ENCODE data around the gene MAGI1.

The MAGI1 gene

DNA sequence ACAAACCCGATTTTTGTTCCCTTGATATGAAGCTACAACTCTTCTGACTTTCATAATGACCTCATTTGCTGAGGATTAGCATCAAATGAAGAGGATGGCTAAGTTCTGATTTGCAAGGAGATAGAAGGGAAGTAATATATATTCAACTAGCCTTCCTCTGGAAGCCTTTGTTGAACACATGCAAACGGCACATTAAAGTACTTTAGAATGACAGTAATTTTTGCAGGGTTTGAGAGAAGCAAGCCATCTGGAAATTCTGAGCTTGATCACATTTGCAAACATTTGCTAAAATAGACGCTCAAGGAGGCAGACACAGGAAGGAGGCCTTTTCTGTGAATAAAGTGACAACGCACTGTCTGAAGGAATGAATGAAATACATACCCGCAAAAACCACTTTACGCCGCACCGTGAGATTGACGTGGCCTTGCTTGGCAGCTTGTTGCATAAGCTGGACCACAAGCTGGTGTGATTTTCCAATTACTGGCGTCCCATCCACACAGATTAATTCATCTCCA lies 657.2 kb downstream of the MAGI1 start:
- Mint-ChIP-seq H3K9me3 (peaks cover 12% of the 10 kb centered on the region), H3K4me1 (no peaks in the 10 kb centered on the region), H3K4me3 (no peak overlapping the region), H3K27ac (no peak overlapping the region), H3K36me3 (ENCODE audit: low read depth) (no peaks in the 10 kb centered on the region), H3K27me3 (no peaks in the 10 kb centered on the region)
- ATAC-seq (no peak), DNase-seq (no peak)

DNA sequence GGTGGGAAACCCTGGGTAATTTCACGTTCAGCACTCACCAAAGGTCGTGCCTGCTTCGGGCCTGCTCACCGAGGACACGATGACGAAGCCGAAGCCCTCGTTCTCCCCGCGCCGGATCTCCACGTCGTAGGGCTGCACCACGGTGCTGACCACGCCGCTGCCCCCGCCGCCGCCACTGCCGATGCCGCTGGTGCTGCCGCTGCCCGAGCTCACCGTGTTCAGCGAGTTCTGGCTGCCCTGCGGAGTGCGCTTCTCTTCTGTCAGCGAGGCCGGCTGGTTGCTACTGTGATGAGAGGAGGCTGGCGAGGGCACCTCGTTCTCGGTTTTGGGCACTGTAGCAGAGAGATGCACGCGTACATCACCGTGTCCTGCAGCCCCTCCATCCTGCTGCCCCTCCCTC lies 659.5 kb downstream of the MAGI1 start:
- ATAC-seq (no peak), DNase-seq (no peak)
- Mint-ChIP-seq H3K4me3 (no peak overlapping the region), H3K27me3 (no peaks in the 10 kb centered on the region), H3K27ac (no peak overlapping the region), H3K9me3 (peaks cover 12% of the 10 kb centered on the region), H3K36me3 (ENCODE audit: low read depth) (no peaks in the 10 kb centered on the region), H3K4me1 (no peaks in the 10 kb centered on the region)

- ATAC-seq, result no peak
- Mint-ChIP-seq H3K36me3 (ENCODE audit: low read depth) (no peaks in the 10 kb centered on the region), H3K9me3 (peaks cover 15% of the 10 kb centered on the region), H3K27me3 (no peaks in the 10 kb centered on the region), H3K4me3 (no peak overlapping the region), H3K27ac (no peak overlapping the region), H3K4me1 (no peaks in the 10 kb centered on the region)
- DNase-seq, result no peak
Measured at GRCh38 chr3:65377637-65378036, 661.1 kb downstream of the MAGI1 start.

DNA sequence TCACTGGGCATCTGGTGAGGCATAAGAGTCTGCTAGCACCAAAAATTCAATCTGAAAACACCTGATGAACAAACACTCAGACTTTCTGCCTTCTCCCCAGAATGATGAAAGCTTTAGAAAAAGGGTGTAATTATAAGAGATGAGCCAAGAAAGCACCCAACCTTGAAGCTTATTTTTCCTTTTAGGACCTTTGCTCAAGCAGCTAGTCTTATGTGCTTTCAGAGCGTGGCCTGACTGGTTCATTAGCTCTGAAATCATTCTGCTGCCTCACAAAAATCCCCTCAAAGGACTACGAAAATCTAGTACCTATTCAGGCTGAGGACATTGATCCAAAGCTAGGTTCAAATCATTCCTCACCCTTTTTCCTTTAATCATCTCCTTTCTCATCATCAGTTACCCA lies 662.3 kb downstream of the MAGI1 start:
- ATAC-seq (no peak), DNase-seq (no peak)
- H3K27ac Mint-ChIP-seq, result no peak overlapping the region
- no peaks in the 10 kb centered on the region for H3K36me3 Mint-ChIP-seq (ENCODE audit: low read depth)
- no peaks in the 10 kb centered on the region for H3K27me3 Mint-ChIP-seq
- peaks cover 22% of the 10 kb centered on the region for H3K9me3 Mint-ChIP-seq
- no peak overlapping the region for H3K4me3 Mint-ChIP-seq
- no peaks in the 10 kb centered on the region for H3K4me1 Mint-ChIP-seq

- Mint-ChIP-seq H3K27me3 (no peaks in the 10 kb centered on the region), H3K4me1 (no peaks in the 10 kb centered on the region), H3K27ac (no peak overlapping the region), H3K4me3 (no peak overlapping the region), H3K9me3 (peaks cover 12% of the 10 kb centered on the region), H3K36me3 (ENCODE audit: low read depth) (no peaks in the 10 kb centered on the region)
- no peak for DNase-seq
- ATAC-seq, result no peak
Measured at GRCh38 chr3:65371053-65371452, 667.7 kb downstream of the MAGI1 start.

- Mint-ChIP-seq H3K4me1 (no peaks in the 10 kb centered on the region), H3K9me3 (peaks cover 18% of the 10 kb centered on the region)
- ATAC-seq, result no peak
Measured at GRCh38 chr3:65368866-65369265, 669.9 kb downstream of the MAGI1 start.

DNA sequence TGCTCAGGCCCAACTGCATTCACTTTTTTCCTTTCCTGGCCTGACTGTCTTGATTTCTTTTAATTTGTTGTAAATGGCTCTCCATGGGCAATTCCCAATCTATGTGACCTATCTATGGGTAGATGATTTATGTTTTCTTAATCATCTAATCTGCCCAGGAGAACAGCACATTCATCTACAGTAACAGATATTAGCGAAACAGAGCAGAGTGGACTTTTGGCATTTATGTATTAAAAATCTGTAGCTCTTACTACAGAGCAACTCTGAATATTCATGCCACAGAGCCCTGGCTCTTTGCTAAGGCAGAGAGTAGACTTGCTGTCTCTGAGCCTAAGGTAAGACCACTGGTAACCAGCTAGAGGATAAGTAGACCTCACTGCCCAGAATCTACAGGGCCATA lies 676.0 kb downstream of the MAGI1 start:
- DNase-seq, result no peak
- Mint-ChIP-seq H3K27ac (no peak overlapping the region), H3K9me3 (peaks cover 11% of the 10 kb centered on the region), H3K4me3 (no peak overlapping the region), H3K4me1 (no peaks in the 10 kb centered on the region), H3K36me3 (ENCODE audit: low read depth) (no peaks in the 10 kb centered on the region), H3K27me3 (peaks cover 2% of the 10 kb centered on the region)
- ATAC-seq, result no peak

More at GRCh38 chr3:65368866-65369265, 669.9 kb downstream of the MAGI1 start:
- H3K4me3 Mint-ChIP-seq, result no peak overlapping the region
- no peak for DNase-seq
- H3K36me3 Mint-ChIP-seq (ENCODE audit: low read depth), result no peaks in the 10 kb centered on the region
- no peak overlapping the region for H3K27ac Mint-ChIP-seq
- H3K27me3 Mint-ChIP-seq, result no peaks in the 10 kb centered on the region

GRCh38 chr3:65361448-65361847 lies 677.3 kb downstream of the MAGI1 start:
- ATAC-seq, result no peak

GRCh38 chr3:65356331-65357248 lies 682.1 kb downstream of the MAGI1 start:
- Mint-ChIP-seq H3K27me3 (peaks cover 24% of the 10 kb centered on the region), H3K4me1 (no peaks in the 10 kb centered on the region), H3K9me3 (peaks cover 5% of the 10 kb centered on the region), H3K4me3 (no peak overlapping the region), H3K27ac (no peak overlapping the region), H3K36me3 (ENCODE audit: low read depth) (no peaks in the 10 kb centered on the region)
- ATAC-seq (no peak), DNase-seq (no peak)

More at GRCh38 chr3:65361448-65361847, 677.3 kb downstream of the MAGI1 start:
- Mint-ChIP-seq H3K4me1 (no peaks in the 10 kb centered on the region), H3K9me3 (peaks cover 11% of the 10 kb centered on the region), H3K27ac (no peak overlapping the region), H3K4me3 (no peak overlapping the region), H3K27me3 (peaks cover 12% of the 10 kb centered on the region), H3K36me3 (ENCODE audit: low read depth) (no peaks in the 10 kb centered on the region)
- no peak for DNase-seq

DNA sequence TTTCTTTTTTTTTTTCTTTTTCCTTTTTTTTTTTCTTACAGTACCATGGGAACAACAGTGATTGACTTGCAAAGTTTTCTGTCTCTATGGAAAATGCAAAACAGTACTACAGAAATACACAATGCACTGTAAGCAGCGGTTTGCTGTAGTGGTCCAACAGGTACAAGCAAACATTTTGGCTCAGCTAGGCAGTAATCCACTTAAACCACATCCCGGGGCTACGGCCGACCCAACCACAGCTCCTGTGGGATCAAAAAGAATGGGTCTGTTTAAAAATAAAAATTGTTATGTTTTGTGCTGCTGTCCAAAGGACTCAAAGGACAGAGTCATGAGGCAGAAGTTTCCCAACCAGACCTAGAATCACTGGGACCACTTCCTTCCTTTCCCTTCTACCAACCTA lies 683.8 kb downstream of the MAGI1 start:
- H3K36me3 Mint-ChIP-seq (ENCODE audit: low read depth), result no peaks in the 10 kb centered on the region

DNA sequence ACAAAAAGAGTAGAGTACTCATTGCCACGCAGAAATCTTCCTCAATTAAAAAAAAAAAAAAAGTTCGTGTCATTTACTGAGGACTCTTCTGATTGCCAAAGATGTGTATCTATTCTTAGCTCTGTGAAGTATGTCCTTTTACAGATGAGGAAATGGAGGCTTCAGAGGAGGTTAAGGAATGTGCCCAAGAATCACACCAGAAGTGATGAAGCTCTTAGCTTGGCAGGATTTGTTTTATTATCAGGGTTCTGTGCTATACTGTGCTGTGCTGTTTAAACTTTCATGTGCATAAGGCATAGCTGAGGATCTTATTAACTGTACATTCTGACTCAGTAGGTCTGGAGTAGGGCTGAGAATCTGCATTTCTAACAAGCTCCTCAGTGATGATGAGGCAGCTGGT lies 685.8 kb downstream of the MAGI1 start:
- Mint-ChIP-seq H3K4me3 (no peak overlapping the region), H3K36me3 (ENCODE audit: low read depth) (no peaks in the 10 kb centered on the region), H3K27me3 (peaks cover 28% of the 10 kb centered on the region), H3K27ac (no peak overlapping the region), H3K9me3 (peaks cover 5% of the 10 kb centered on the region), H3K4me1 (no peaks in the 10 kb centered on the region)
- ATAC-seq (no peak), DNase-seq (no peak)

More for the DNA sequence above, 683.8 kb downstream of the MAGI1 start:
- Mint-ChIP-seq H3K9me3 (peaks cover 5% of the 10 kb centered on the region), H3K4me3 (no peak overlapping the region), H3K27me3 (peaks cover 24% of the 10 kb centered on the region), H3K4me1 (no peaks in the 10 kb centered on the region), H3K27ac (no peak overlapping the region)
- ATAC-seq (no peak), DNase-seq (no peak)

DNA sequence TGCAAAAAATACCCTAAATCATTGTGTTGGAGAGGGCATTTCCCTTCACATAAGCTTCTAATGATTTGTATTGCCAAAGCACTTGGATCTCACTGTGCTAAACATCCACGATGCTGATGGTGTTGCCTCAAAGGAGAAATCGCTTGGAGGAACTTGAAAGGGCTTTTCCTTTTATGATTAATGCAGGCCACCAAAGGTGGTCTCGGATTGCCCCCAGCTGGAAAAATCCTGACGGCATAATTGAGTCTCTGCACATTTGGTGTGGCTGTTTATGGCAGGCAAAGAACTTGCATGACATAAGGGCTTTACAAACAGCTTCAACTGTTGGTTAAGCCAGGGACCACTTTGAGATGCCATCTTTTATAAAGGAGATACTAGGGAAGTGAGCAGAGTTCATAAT lies 687.0 kb downstream of the MAGI1 start:
- ATAC-seq (no peak), DNase-seq (no peak)
- Mint-ChIP-seq H3K36me3 (ENCODE audit: low read depth) (no peaks in the 10 kb centered on the region), H3K27me3 (peaks cover 19% of the 10 kb centered on the region), H3K9me3 (peaks cover 5% of the 10 kb centered on the region), H3K27ac (no peak overlapping the region), H3K4me1 (no peaks in the 10 kb centered on the region), H3K4me3 (no peak overlapping the region)

GRCh38 chr3:65350801-65351476 lies 687.8 kb downstream of the MAGI1 start:
- Mint-ChIP-seq H3K9me3 (peaks cover 5% of the 10 kb centered on the region), H3K27ac (no peak overlapping the region), H3K4me1 (no peaks in the 10 kb centered on the region), H3K27me3 (peaks cover 12% of the 10 kb centered on the region), H3K4me3 (no peak overlapping the region), H3K36me3 (ENCODE audit: low read depth) (no peaks in the 10 kb centered on the region)
- no peak for DNase-seq
- no peak for ATAC-seq

GRCh38 chr3:65348398-65348995 lies 690.2 kb downstream of the MAGI1 start:
- peaks cover 4% of the 10 kb centered on the region for H3K27me3 Mint-ChIP-seq
- DNase-seq, result no peak

More at GRCh38 chr3:65348398-65348995, 690.2 kb downstream of the MAGI1 start:
- H3K4me3 Mint-ChIP-seq, result no peak overlapping the region
- ATAC-seq, result no peak
- no peak overlapping the region for H3K27ac Mint-ChIP-seq
- H3K36me3 Mint-ChIP-seq (ENCODE audit: low read depth), result no peaks in the 10 kb centered on the region
- peaks cover 5% of the 10 kb centered on the region for H3K9me3 Mint-ChIP-seq
- no peaks in the 10 kb centered on the region for H3K4me1 Mint-ChIP-seq

All from activated naive CD8-positive, alpha-beta T cell treated with anti-CD3 and anti-CD28 coated beads, Interleukin-2, amount 50 U/mL, for 24 hours (primary cell).